CD4-positive, alpha-beta T cell treated with Interleukin-15 for 4 hours (primary cell): ENCODE measurements around the gene SLIT2.

Experiments
- DNase-seq: peaks from one replicate; pipeline ENCODE4 v3.0.0-alpha.2; 2020; ENCODE audit warnings: low spot score

Gene SLIT2

GRCh38 chr4:20299515-20299914 lies 47.8 kb downstream of the SLIT2 start:
- DNase-seq, result no peak

DNA sequence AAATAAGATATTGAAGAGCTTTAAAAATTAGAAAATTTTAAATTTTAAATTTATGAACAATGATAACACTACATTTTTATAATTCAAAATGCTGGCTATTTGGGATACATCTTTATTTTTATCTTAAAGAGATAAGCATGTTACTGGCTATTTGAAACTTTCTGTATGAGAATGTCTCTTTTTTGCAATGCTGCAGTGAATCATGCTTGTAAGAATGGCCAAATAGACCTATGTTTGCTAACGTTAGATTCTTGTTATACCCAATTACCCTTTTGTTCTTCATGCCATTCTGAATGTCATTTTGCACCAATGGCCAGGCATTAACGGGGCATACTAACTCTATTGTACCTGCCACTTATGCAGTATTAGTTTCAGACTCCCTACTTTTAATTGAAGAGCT lies 49.5 kb downstream of the SLIT2 start:
- DNase-seq, result no peak
